DOHH2 (cell line): ENCODE measurements around the gene ABCB1.

Experiments
- H3F3A ChIP-seq: fragments of 200-600 bp; sonication (generic), shearing (Covaris generic); 2 replicates; pipeline ENCODE4 v1.6.0; 2016; ENCODE audit warnings: antibody characterized with exemption, mild to moderate bottlenecking; ENCODE audit not compliant: control insufficient read depth, insufficient read depth
- H3K27ac ChIP-seq: fragments of 200-600 bp; sonication (generic); 2 replicates; pipeline ENCODE4 v1.5.1; 2014; ENCODE audit warnings: low read depth, mild to moderate bottlenecking, low read length, moderate library complexity
- H3K27me3 ChIP-seq: fragments of 200-600 bp; sonication (generic); 2 replicates; pipeline ENCODE4 v1.6.1; 2014; ENCODE audit warnings: mild to moderate bottlenecking, low read length, mixed read lengths; ENCODE audit not compliant: control insufficient read depth
- H3K36me3 ChIP-seq: fragments of 200-600 bp; sonication (generic); 2 replicates; pipeline ENCODE4 v1.6.1; 2014; ENCODE audit warnings: mild to moderate bottlenecking, low read length, moderate library complexity, mixed read lengths; ENCODE audit not compliant: control insufficient read depth
- H3K4me1 ChIP-seq: fragments of 200-600 bp; sonication (generic); 2 replicates; pipeline ENCODE4 v1.6.1; 2014; ENCODE audit warnings: mild to moderate bottlenecking, low read length, mixed read lengths; ENCODE audit not compliant: control insufficient read depth
- H3K4me2 ChIP-seq: fragments of 200-600 bp; sonication (generic); 2 replicates; pipeline ENCODE4 v1.6.0; 2014; ENCODE audit warnings: mild to moderate bottlenecking, low read length, moderate library complexity
- H3K4me3 ChIP-seq: fragments of 200-600 bp; sonication (generic); 2 replicates; pipeline ENCODE4 v1.5.1; 2014; ENCODE audit warnings: mild to moderate bottlenecking, low read length, mixed read lengths
- H3K79me2 ChIP-seq: fragments of 200-600 bp; sonication (generic); 2 replicates; pipeline ENCODE4 v1.6.1; 2014; ENCODE audit warnings: mild to moderate bottlenecking, low read length, mixed read lengths; ENCODE audit not compliant: control insufficient read depth
- H3K9me2 ChIP-seq: fragments of 200-600 bp; sonication (generic); replicated peaks from 2 replicates; pipeline ENCODE4 v1.6.1; 2014; ENCODE audit warnings: mild to moderate bottlenecking, low read length, mixed read lengths; ENCODE audit not compliant: control insufficient read depth
- H3K9me3 ChIP-seq: fragments of 200-600 bp; sonication (generic); 2 replicates; pipeline ENCODE4 v1.6.1; 2014; ENCODE audit warnings: antibody characterized with exemption, low read length, mixed read lengths; ENCODE audit not compliant: control insufficient read depth, insufficient read depth
- H4K20me1 ChIP-seq: fragments of 200-600 bp; sonication (generic); 2 replicates; pipeline ENCODE4 v1.6.0; 2014; ENCODE audit warnings: low read depth, mild to moderate bottlenecking, antibody characterized with exemption, low read length, moderate library complexity; ENCODE audit not compliant: control insufficient read depth, insufficient read depth
- CTCF ChIP-seq: fragments of 200-600 bp; sonication (generic); IDR thresholded peaks from one replicate; pipeline ENCODE4 v1.5.1; 2014; ENCODE audit warnings: antibody characterized with exemption, mild to moderate bottlenecking, low read depth, low read length; ENCODE audit not compliant: poor library complexity, severe bottlenecking
- EZH2phosphoT487 ChIP-seq: fragments of 200-600 bp; sonication (generic); IDR thresholded peaks from 2 replicates; pipeline ENCODE4 v1.6.1; 2017; ENCODE audit warnings: borderline replicate concordance, mild to moderate bottlenecking, antibody characterized with exemption, low read length, moderate library complexity, mixed read lengths

Gene ABCB1

DNA sequence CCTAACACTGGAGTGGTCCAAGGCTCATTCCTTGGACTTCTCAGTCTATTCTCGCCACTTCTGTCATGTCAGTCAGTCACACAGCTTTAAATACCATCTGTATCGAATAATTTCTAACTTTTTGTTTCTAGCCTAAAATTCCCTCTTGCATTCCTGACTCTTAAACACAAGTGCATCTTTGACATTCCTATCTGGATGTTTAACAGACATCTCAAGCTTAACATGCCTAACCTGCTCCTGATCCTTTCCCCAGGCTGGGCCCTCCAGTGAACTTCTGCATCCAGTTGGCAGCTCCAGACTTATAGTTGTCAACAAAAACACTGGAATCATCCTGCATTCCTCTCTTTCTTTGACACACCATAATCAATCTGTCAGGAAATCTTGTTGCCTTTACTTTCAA lies 120.7 kb downstream of the ABCB1 start:
- no peak overlapping the region for H3K27ac ChIP-seq
- peaks cover 38% of the 10 kb centered on the region for H3K4me1 ChIP-seq
- H4K20me1 ChIP-seq: no peaks in the 10 kb centered on the region
- peaks cover 6% of the 10 kb centered on the region for H3F3A ChIP-seq
- H3K9me3 ChIP-seq: no peaks in the 10 kb centered on the region
- TF ChIP-seq EZH2phosphoT487 (no peak), CTCF (no peak)
- no peaks in the 10 kb centered on the region for H3K27me3 ChIP-seq
- H3K9me2 ChIP-seq: no peaks in the 10 kb centered on the region
- H3K79me2 ChIP-seq: no peaks in the 10 kb centered on the region
- H3K4me2 ChIP-seq: no peak overlapping the region
- no peak overlapping the region for H3K4me3 ChIP-seq
- H3K36me3 ChIP-seq: no peaks in the 10 kb centered on the region

- Histone ChIP-seq H3K27me3 (no peaks in the 10 kb centered on the region), H3K27ac (peak overlapping the region; percentile 88), H3K4me1 (peaks cover 46% of the 10 kb centered on the region), H3K36me3 (no peaks in the 10 kb centered on the region), H3K4me2 (peak overlapping the region; percentile 81), H4K20me1 (no peaks in the 10 kb centered on the region), H3K9me2 (no peaks in the 10 kb centered on the region), H3F3A (peaks cover 29% of the 10 kb centered on the region), H3K79me2 (no peaks in the 10 kb centered on the region), H3K9me3 (no peaks in the 10 kb centered on the region), H3K4me3 (peak overlapping the region; percentile 74)
- no peak for TF ChIP-seq EZH2phosphoT487
- no peak for TF ChIP-seq CTCF
These were observed 124.5 kb downstream of the ABCB1 start for GRCh38 chr7:87476179-87476557.

- Histone ChIP-seq H3K4me1 (peaks cover 41% of the 10 kb centered on the region), H3K79me2 (no peaks in the 10 kb centered on the region), H3K4me2 (peak within 1 kb of the TSS; percentile 81), H3K4me3 (peak within 1 kb of the TSS; percentile 74), H3K9me2 (no peaks in the 10 kb centered on the region), H3F3A (peaks cover 29% of the 10 kb centered on the region), H3K27ac (peak within 1 kb of the TSS; percentile 88), H3K27me3 (no peaks in the 10 kb centered on the region), H3K9me3 (no peaks in the 10 kb centered on the region), H4K20me1 (no peaks in the 10 kb centered on the region), H3K36me3 (no peaks in the 10 kb centered on the region)
- TF ChIP-seq CTCF (no peak), EZH2phosphoT487 (no peak)
These were observed 125.1 kb downstream of the ABCB1 start, which contains the start of gene ABCB4 for GRCh38 chr7:87475359-87476178. Gene ABCB4 (minus strand): TSS chr7:87475680. CDS start chr7:87475465, 215 bp downstream.
